Measurements from ENCODE around the gene YIF1B.

DNA sequence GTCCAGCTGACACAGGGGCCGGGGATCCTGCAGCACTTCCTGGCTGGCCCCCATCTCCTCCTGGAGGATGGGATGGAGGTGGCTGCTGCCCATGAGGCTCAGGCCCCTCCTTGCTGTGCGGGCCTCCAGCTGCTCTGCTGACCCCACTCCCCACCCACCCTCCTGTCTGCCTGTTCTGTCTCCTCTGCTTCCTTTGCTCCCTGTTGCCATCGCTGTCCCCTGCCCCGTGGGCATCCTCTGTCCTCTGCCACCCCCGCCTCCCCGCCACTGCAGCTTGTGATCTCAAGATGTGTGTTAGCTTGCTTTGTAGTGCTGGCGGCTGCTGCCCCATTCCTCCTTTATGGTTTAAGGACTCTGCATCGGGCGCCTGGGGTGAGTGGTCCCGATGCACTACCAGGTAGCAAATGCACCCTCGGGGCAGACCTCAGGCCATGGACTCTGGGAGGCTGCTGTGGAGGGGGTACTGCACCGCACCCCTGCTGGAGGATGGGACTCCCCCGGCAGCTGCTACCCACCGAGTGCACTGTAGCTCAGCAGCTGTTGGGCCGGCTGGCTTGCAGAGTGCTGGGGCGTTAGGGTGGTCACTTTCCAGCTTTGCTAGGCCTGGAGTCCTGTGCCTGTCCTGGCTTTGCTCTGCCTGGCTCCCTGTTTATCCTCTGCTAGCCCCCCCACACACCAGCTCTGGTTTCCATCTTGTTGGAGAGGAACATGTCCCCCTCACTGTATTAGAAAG, 27.5 kb downstream of the YIF1B start:
- TF ChIP-seq, protein P1, sequence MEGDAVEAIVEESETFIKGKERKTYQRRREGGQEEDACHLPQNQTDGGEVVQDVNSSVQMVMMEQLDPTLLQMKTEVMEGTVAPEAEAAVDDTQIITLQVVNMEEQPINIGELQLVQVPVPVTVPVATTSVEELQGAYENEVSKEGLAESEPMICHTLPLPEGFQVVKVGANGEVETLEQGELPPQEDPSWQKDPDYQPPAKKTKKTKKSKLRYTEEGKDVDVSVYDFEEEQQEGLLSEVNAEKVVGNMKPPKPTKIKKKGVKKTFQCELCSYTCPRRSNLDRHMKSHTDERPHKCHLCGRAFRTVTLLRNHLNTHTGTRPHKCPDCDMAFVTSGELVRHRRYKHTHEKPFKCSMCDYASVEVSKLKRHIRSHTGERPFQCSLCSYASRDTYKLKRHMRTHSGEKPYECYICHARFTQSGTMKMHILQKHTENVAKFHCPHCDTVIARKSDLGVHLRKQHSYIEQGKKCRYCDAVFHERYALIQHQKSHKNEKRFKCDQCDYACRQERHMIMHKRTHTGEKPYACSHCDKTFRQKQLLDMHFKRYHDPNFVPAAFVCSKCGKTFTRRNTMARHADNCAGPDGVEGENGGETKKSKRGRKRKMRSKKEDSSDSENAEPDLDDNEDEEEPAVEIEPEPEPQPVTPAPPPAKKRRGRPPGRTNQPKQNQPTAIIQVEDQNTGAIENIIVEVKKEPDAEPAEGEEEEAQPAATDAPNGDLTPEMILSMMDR (IDR thresholded peaks at IDR 0.05), result no peak
- no peak for TF ChIP-seq POLR2A (IDR thresholded peaks at IDR 0.05)
- TF ChIP-seq POLR2AphosphoS5 (IDR thresholded peaks at IDR 0.05), result no peak
